Muscle layer of colon (tissue), 2 donors: ENCODE measurements around the gene EXOC6B.
"Not testable (repeated sequence)": the region's sequence is repeated elsewhere in the genome, so short reads cannot be mapped to it uniquely, and the experiment has no call there.

Source experiments
- H3K27ac ChIP-seq: one replicate; pipeline ENCODE4 v1.7.0; 2013; ENCODE audit warnings: low read depth, mild to moderate bottlenecking, low read length, moderate library complexity
- H3K27me3 ChIP-seq, 2 donors: one replicate each; pipeline ENCODE4 v1.7.0; 2013; ENCODE audit warnings: low read length in 2 of 2, mild to moderate bottlenecking in 2 of 2; ENCODE audit not compliant: insufficient read depth in 2 of 2, control insufficient read depth in 1 of 2
- H3K36me3 ChIP-seq: one replicate; pipeline ENCODE4 v1.7.0; 2013; ENCODE audit warnings: mild to moderate bottlenecking, low read length; ENCODE audit not compliant: insufficient read depth
- H3K4me1 ChIP-seq: one replicate; pipeline ENCODE4 v1.7.0; 2013; ENCODE audit warnings: mild to moderate bottlenecking, low read length; ENCODE audit not compliant: insufficient read depth
- H3K4me3 ChIP-seq, 2 donors: one replicate each; pipeline ENCODE4 v1.7.0; 2013; ENCODE audit warnings: low read length in 2 of 2, low read depth in 1 of 2, mild to moderate bottlenecking in 1 of 2, moderate library complexity in 1 of 2
- H3K9ac ChIP-seq: one replicate; pipeline ENCODE4 v1.7.0; 2013; ENCODE audit warnings: low read length
- H3K9me3 ChIP-seq: one replicate; pipeline ENCODE4 v1.7.0; 2013; ENCODE audit warnings: mild to moderate bottlenecking, low read length
- donor health status: abdominal sarcoma.
- donor health status: Adenocarcinoma of cecum.

Gene EXOC6B

GRCh38 chr2:72613931-72614330 lies 211.9 kb downstream of the EXOC6B start:
- Histone ChIP-seq H3K9me3 (no peaks in the 10 kb centered on the region), H3K9ac (no peak overlapping the region), H3K36me3 (no peaks in the 10 kb centered on the region), H3K4me3 (no peak overlapping the region), H3K27ac (no peak overlapping the region), H3K4me1 (no peaks in the 10 kb centered on the region), H3K27me3 (no peaks in the 10 kb centered on the region)

DNA sequence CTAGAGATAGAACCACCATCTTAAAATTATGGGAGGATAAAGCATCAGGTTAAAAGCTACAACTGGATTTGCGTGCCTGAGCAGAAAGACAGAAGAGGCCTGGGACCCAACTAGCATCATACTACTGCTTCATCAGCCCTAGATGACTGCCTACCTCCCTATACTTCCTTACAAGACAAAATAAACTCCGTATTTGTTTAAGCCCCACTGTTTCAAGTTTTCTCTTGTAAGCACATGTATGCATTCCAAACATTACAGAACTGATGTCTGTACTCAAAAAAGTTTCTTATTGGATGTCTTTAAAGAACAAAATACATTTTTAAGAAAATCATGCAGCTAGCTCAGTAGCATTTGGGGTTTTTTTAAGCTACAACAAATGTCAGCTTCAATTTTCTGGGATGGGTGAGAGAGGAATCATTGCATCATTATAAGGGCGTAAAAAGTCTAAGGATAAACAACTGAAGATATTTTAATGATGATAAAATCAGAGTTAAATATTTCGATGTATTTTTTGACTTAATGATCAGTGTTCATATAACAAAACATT lies 213.1 kb downstream of the EXOC6B start:
- Histone ChIP-seq H3K4me1 (no peaks in the 10 kb centered on the region), H3K27ac (no peak overlapping the region), H3K9ac (no peak overlapping the region), H3K27me3 (no peaks in the 10 kb centered on the region), H3K4me3 (no peak overlapping the region), H3K9me3 (no peaks in the 10 kb centered on the region), H3K36me3 (no peaks in the 10 kb centered on the region)

DNA sequence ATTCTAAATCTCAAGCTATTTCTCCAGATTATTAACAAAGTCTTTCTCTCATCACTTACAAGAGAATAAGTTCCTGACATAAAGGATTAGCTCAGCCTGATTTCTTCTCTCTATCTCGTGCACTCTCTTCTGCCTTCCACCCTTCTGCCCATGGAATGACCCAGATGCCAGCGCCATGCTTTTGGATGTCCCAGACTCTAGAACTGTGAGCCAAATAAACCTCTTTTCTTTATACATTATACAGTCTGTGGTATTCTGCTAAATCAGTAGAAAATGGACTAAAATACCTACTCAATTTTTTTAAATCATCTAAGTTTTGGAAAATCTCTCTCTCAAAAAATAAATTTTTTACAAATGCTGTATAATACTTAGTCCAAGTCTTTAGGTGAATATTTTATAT lies 218.6 kb downstream of the EXOC6B start:
- Histone ChIP-seq H3K4me1 (no peaks in the 10 kb centered on the region), H3K27me3 (no peaks in the 10 kb centered on the region), H3K36me3 (no peaks in the 10 kb centered on the region), H3K9ac (no peak overlapping the region), H3K27ac (no peak overlapping the region), H3K4me3 (no peak overlapping the region), H3K9me3 (no peaks in the 10 kb centered on the region)

DNA sequence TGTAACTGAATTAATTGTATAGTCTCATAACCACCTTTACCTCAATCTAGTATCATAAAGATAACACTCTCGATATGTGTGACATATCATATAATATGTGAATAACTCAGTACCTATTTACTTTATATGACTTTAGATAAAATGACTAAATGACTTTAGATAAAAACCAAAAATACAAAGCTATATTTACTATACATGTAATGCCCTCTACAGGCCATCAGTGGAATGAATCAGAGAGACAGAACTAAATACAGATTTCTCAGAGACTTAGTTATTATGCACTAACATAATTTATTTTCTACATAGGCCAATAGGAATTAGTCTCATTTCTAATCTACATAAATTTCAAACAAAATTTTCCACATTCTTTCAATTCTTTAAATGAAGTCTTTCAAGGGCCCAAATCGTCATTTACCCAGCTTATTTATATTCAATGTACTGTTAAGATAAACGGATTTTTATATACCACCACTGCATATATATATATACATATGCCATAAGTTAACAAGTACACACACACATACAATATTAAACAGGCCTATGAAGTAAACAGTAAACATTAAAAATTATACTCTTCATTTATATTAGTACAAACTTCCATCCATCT lies 219.9 kb downstream of the EXOC6B start:
- Histone ChIP-seq H3K9me3 (no peaks in the 10 kb centered on the region), H3K4me1 (no peaks in the 10 kb centered on the region), H3K9ac (no peak overlapping the region), H3K36me3 (no peaks in the 10 kb centered on the region), H3K4me3 (no peak overlapping the region), H3K27ac (no peak overlapping the region), H3K27me3 (no peaks in the 10 kb centered on the region)

GRCh38 chr2:72604468-72604867 lies 221.4 kb downstream of the EXOC6B start:
- H3K4me3 ChIP-seq: no peak overlapping the region
- H3K27me3 ChIP-seq: no peaks in the 10 kb centered on the region
- H3K9ac ChIP-seq: no peak overlapping the region
- no peak overlapping the region for H3K27ac ChIP-seq
- H3K36me3 ChIP-seq: no peaks in the 10 kb centered on the region
- H3K9me3 ChIP-seq: no peaks in the 10 kb centered on the region
- H3K4me1 ChIP-seq: no peaks in the 10 kb centered on the region

DNA sequence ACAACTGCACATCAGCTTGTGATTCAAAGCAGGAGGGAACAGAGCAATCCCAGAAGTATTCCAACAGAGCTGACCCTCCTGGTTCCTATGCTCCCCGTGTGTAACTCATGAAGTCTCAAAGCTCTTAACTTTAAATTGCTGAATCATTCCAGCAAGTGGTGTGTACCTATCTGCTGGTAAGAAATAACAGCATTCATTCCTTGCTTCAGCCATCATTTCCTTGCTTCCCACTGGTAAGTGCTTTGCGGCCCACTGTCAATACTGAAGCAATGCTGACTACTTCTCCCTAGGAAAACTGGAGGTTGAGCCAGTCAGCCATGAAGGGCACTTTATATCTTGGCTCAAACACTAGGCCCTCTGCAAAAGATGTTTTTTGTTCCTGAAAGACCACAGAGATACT lies 222.4 kb downstream of the EXOC6B start:
- Histone ChIP-seq H3K9me3 (no peaks in the 10 kb centered on the region), H3K27me3 (no peaks in the 10 kb centered on the region), H3K27ac (no peak overlapping the region), H3K9ac (no peak overlapping the region), H3K4me3 (no peak overlapping the region), H3K36me3 (no peaks in the 10 kb centered on the region), H3K4me1 (no peaks in the 10 kb centered on the region)

DNA sequence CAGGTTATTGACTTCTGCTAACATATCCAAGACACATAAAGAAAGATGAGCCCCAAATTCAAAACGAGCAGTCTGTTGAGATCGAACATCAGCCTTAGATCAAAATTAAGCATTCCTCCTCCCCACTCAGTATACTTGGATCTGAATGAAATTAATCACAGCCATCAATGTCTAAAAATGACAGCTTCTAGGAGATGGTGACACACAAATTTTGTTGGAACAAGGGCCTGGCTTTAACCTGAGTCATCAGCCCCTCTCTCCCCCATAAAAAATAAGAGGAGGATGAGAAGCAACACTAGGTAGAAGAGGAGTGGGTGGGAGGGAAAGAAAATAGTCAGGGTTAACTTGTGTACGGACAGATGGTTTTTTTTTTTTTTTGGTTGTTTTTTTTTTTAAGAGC lies 223.1 kb downstream of the EXOC6B start:
- no peak overlapping the region for H3K4me3 ChIP-seq
- no peaks in the 10 kb centered on the region for H3K4me1 ChIP-seq
- no peak overlapping the region for H3K27ac ChIP-seq
- no peaks in the 10 kb centered on the region for H3K27me3 ChIP-seq
- no peak overlapping the region for H3K9ac ChIP-seq
- no peaks in the 10 kb centered on the region for H3K36me3 ChIP-seq
- no peaks in the 10 kb centered on the region for H3K9me3 ChIP-seq

DNA sequence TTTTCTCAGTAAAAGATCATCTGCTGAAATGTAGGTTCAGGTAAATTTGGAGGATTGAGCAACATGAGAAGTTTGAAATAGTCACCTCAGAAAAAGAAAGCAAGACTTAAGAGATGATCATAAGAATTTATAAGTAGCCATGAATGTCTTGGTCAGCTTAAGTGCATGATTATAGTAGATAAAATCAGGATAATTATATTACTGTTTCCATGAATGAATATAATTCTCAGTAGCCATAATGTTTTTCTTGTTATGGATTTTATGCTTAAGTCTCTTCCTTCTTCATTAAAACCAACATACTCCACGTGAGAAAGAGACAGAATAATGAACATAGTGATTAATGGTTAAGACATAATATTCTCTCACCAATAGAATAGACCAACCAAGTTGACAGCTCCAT lies 223.7 kb downstream of the EXOC6B start:
- Histone ChIP-seq H3K4me3 (no peak overlapping the region), H3K27ac (no peak overlapping the region), H3K9ac (no peak overlapping the region), H3K36me3 (no peaks in the 10 kb centered on the region), H3K27me3 (no peaks in the 10 kb centered on the region), H3K4me1 (no peaks in the 10 kb centered on the region), H3K9me3 (no peaks in the 10 kb centered on the region)

- H3K27me3 ChIP-seq, H3K27ac ChIP-seq, H3K4me3 ChIP-seq, H3K9ac ChIP-seq, H3K36me3 ChIP-seq, H3K4me1 ChIP-seq, H3K9me3 ChIP-seq: not testable (repeated sequence)
Measured at GRCh38 chr2:72583836-72584235, 242.0 kb downstream of the EXOC6B start.

GRCh38 chr2:72583376-72583775 lies 242.5 kb downstream of the EXOC6B start:
- Histone ChIP-seq H3K4me3 (no peak overlapping the region), H3K27me3 (no peaks in the 10 kb centered on the region), H3K9me3 (no peaks in the 10 kb centered on the region), H3K4me1 (no peaks in the 10 kb centered on the region), H3K27ac (no peak overlapping the region), H3K9ac (no peak overlapping the region), H3K36me3 (no peaks in the 10 kb centered on the region)

DNA sequence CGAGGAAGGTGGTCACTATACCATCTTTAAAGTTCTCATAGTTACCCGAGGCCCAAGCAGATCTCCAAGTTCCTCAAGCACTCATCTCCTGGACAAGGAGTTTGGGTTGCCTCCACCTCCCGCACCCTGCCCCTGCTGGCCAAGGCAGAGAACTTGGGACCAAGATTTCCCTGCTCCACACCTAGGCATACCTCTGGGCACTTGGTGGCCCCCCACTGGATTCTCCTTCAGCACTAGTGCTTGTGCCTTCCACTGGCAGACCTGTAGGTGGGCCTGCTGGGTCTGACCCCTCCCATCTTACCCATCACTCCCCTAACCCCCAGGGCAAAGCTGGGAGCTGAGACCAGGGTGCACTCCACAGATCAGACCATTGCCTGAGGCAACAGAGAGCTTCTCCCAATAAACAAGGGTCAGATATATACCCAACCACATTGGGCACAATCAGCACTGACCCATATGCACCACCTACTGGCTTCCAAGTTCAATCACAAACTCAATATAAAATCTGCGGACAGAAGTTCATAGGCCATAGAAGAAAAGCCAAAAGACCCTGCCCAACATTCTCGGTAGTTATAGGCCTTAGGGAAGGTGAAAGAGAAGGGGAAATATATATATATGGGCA lies 244.2 kb downstream of the EXOC6B start:
- no peaks in the 10 kb centered on the region for H3K9me3 ChIP-seq
- no peaks in the 10 kb centered on the region for H3K27me3 ChIP-seq
- no peak overlapping the region for H3K9ac ChIP-seq
- H3K36me3 ChIP-seq: no peaks in the 10 kb centered on the region
- H3K27ac ChIP-seq: no peak overlapping the region
- no peak overlapping the region for H3K4me3 ChIP-seq
- H3K4me1 ChIP-seq: no peaks in the 10 kb centered on the region

DNA sequence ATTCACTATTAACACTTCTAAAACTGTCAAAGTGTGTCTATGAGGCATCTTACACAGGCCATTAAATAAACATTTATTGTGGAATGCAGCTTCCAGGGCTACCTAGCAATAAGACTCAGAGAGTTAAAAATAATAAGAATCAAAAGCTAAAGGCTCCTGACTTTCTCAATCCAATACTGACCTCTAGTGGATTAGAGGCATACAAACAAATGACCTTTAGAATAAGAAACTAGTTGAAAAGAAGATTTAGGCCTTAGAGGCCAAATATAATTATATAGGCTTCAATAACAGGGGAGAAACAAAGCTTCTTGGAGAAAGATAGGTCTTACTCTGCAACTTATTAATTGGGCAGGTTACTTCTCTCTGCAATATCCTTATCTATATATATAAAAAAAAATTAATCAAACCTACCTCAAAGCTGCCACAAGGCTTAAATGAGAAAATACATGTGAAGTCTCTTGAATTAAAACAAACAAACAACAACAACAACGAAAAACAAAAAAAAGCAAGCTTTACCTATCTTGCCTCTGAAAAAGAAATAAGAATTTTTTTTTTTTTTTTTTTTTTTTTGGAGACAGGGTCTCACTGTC lies 246.1 kb downstream of the EXOC6B start:
- Histone ChIP-seq H3K27ac (no peak overlapping the region), H3K4me3 (no peak overlapping the region), H3K36me3 (no peaks in the 10 kb centered on the region), H3K9me3 (no peaks in the 10 kb centered on the region), H3K27me3 (no peaks in the 10 kb centered on the region), H3K9ac (no peak overlapping the region), H3K4me1 (no peaks in the 10 kb centered on the region)
